Thyroid gland (tissue), 4 donors: ENCODE data around the gene TENT5C.

ENCODE experiments used
- POLR2A ChIP-seq, 2 donors: fragments of 450-650 bp; IDR thresholded peaks; one replicate each; pipeline ENCODE4 v1.6.1; 2017; ENCODE audit warnings: antibody characterized with exemption in 2 of 2, mild to moderate bottlenecking in 2 of 2, moderate library complexity in 1 of 2
- TF ChIP-seq, protein P1 (sequence below), 6 experiments: fragments of 200-600 bp in 3 of 6; fragments of 450-650 bp in 3 of 6; sonication (generic) in 3 of 6; IDR thresholded peaks; one replicate each; pipeline ENCODE4 v1.5.1; 2016 to 2019; ENCODE audit warnings: antibody characterized with exemption in 6 of 6, mild to moderate bottlenecking in 2 of 6, inconsistent platforms in 1 of 6, moderate library complexity in 1 of 6

- TF ChIP-seq, protein P1, sequence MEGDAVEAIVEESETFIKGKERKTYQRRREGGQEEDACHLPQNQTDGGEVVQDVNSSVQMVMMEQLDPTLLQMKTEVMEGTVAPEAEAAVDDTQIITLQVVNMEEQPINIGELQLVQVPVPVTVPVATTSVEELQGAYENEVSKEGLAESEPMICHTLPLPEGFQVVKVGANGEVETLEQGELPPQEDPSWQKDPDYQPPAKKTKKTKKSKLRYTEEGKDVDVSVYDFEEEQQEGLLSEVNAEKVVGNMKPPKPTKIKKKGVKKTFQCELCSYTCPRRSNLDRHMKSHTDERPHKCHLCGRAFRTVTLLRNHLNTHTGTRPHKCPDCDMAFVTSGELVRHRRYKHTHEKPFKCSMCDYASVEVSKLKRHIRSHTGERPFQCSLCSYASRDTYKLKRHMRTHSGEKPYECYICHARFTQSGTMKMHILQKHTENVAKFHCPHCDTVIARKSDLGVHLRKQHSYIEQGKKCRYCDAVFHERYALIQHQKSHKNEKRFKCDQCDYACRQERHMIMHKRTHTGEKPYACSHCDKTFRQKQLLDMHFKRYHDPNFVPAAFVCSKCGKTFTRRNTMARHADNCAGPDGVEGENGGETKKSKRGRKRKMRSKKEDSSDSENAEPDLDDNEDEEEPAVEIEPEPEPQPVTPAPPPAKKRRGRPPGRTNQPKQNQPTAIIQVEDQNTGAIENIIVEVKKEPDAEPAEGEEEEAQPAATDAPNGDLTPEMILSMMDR (IDR thresholded peaks at IDR 0.05): no peak
- TF ChIP-seq POLR2A (IDR thresholded peaks at IDR 0.05): no peak
Observed at GRCh38 chr1:117565745-117566455, 39.9 kb upstream of the TENT5C start.
